Astrocyte (in vitro differentiated cells and primary cell): Measurements from ENCODE around the gene MCM7. TPM values are rescaled to one million over a fixed set of nuclear protein-coding genes. Genes with fewer than 3 reads are reported as not detected.

Experiments
- DNase-seq: peaks from one replicate; pipeline ENCODE4 v3.0.0-alpha.2; 2010; ENCODE audit warnings: low read depth
- FAIRE-seq: peaks from 2 replicates; lab custom pipeline; 2011; peaks lifted over from hg19 to GRCh38; lab: Jason Lieb, UNC
- H2AFZ ChIP-seq: 2 replicates; pipeline ENCODE4 v1.6.0; 2012; ENCODE audit warnings: low read depth, low read length, inconsistent platforms
- H3K27ac ChIP-seq: 2 replicates; pipeline ENCODE4 v1.5.1; 2011; ENCODE audit warnings: low read depth, low read length, inconsistent platforms
- H3K27me3 ChIP-seq: 2 replicates; pipeline ENCODE4 v1.6.0; 2011; ENCODE audit warnings: low read length, inconsistent platforms; ENCODE audit not compliant: insufficient read depth
- H3K36me3 ChIP-seq: 2 replicates; pipeline ENCODE4 v1.5.1; 2011; ENCODE audit warnings: low read length, inconsistent platforms; ENCODE audit not compliant: insufficient read depth
- H3K4me1 ChIP-seq: 2 replicates; pipeline ENCODE4 v1.5.1; 2011; ENCODE audit warnings: low read length, inconsistent platforms; ENCODE audit not compliant: insufficient read depth
- H3K4me2 ChIP-seq: 2 replicates; pipeline ENCODE4 v1.6.0; 2012; ENCODE audit warnings: low read length, inconsistent platforms
- H3K4me3 ChIP-seq: 2 replicates; pipeline ENCODE4 v1.5.1; 2011; ENCODE audit warnings: low read depth, mild to moderate bottlenecking, low read length, inconsistent platforms; ENCODE audit not compliant: insufficient read depth
- H3K79me2 ChIP-seq: 2 replicates; pipeline ENCODE4 v1.6.0; 2012; ENCODE audit warnings: mild to moderate bottlenecking, low read length, inconsistent platforms; ENCODE audit not compliant: insufficient read depth
- H3K9ac ChIP-seq: 2 replicates; pipeline ENCODE4 v1.6.0; 2012; ENCODE audit warnings: mild to moderate bottlenecking, low read length, inconsistent platforms
- H3K9me3 ChIP-seq: 2 replicates; pipeline ENCODE4 v1.5.1; 2012; ENCODE audit warnings: low read depth, mild to moderate bottlenecking, low read length, inconsistent platforms; ENCODE audit not compliant: insufficient read depth
- H4K20me1 ChIP-seq: 2 replicates; pipeline ENCODE4 v1.6.0; 2012; ENCODE audit warnings: low read length, inconsistent platforms; ENCODE audit not compliant: insufficient read depth
- H3K27ac Mint-ChIP-seq: one replicate; pipeline ENCODE4 v1.8.0; 2021; ENCODE audit warnings: mild to moderate bottlenecking, mixed read lengths; ENCODE audit not compliant: unreplicated experiment
- H3K27me3 Mint-ChIP-seq: one replicate; pipeline ENCODE4 v1.8.0; 2021; ENCODE audit warnings: low read depth, mixed read lengths; ENCODE audit not compliant: unreplicated experiment
- H3K36me3 Mint-ChIP-seq: one replicate; pipeline ENCODE4 v1.8.0; 2021; ENCODE audit warnings: low read depth, mixed read lengths; ENCODE audit not compliant: unreplicated experiment
- H3K4me1 Mint-ChIP-seq: one replicate; pipeline ENCODE4 v1.8.0; 2021; ENCODE audit warnings: low read depth, mixed read lengths; ENCODE audit not compliant: unreplicated experiment
- H3K4me3 Mint-ChIP-seq: one replicate; pipeline ENCODE4 v1.8.0; 2021; ENCODE audit warnings: mild to moderate bottlenecking, moderate library complexity, mixed read lengths; ENCODE audit not compliant: unreplicated experiment
- H3K9me3 Mint-ChIP-seq: one replicate; pipeline ENCODE4 v1.8.0; 2021; ENCODE audit warnings: mild to moderate bottlenecking, mixed read lengths; ENCODE audit not compliant: unreplicated experiment
- EZH2 ChIP-seq: IDR thresholded peaks from 2 replicates; pipeline ENCODE4 v1.6.1; 2012; ENCODE audit warnings: mild to moderate bottlenecking, low read length, inconsistent platforms; ENCODE audit not compliant: insufficient read depth
- total RNA-seq: library from RNA; stranded (reverse); gene quantifications from 2 replicates; pipeline ENCODE4 v1.2.1, GENCODE V29; 2021
- TF ChIP-seq, protein P1 (sequence below): IDR thresholded peaks from 2 replicates; pipeline ENCODE4 v1.5.1; 2011; ENCODE audit warnings: low read depth, mild to moderate bottlenecking, inconsistent platforms, low read length, moderate library complexity; ENCODE audit not compliant: insufficient read depth

Gene MCM7
- total RNA-seq, 1 donor from 2014 or later, result 55.2 TPM

DNA sequence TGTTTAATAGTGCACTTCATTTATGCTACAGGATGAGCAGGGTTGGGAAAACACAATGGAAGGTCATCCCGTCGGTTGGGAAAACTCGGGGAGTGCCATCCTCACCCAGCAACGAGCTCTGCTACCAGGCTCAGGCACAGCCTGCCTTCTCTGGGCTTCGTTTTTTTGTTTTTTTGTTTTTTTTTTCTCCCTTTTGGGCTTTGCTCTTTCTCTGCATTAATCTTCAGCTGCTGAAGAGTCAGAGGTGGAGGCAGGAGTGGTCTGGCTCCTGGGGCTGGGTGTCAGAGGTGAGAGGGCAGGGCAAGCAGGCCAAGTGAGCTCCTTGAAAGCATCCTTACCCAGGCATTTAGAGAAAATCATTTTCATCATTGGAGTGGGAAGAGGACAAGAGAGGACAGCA is 31.2 kb downstream of the MCM7 start:
- Histone ChIP-seq H3K36me3 (peaks cover 58% of the 10 kb centered on the region), H3K4me1 (no peaks in the 10 kb centered on the region), H3K27me3 (no peaks in the 10 kb centered on the region), H2AFZ (no peak overlapping the region), H3K9me3 (peaks cover 55% of the 10 kb centered on the region), H3K4me2 (no peak overlapping the region), H3K27ac (no peak overlapping the region), H3K4me3 (peak overlapping the region; percentile 3), H3K79me2 (peaks cover 19% of the 10 kb centered on the region), H3K9ac (no peak overlapping the region), H4K20me1 (peaks cover 18% of the 10 kb centered on the region)
- H3K36me3 Mint-ChIP-seq, result peaks cover 52% of the 10 kb centered on the region
- no peaks in the 10 kb centered on the region for H3K27me3 Mint-ChIP-seq
- H3K27ac Mint-ChIP-seq, result no peak overlapping the region
- H3K4me1 Mint-ChIP-seq, result no peaks in the 10 kb centered on the region
- TF ChIP-seq EZH2, result no peak
- TF ChIP-seq, protein P1, sequence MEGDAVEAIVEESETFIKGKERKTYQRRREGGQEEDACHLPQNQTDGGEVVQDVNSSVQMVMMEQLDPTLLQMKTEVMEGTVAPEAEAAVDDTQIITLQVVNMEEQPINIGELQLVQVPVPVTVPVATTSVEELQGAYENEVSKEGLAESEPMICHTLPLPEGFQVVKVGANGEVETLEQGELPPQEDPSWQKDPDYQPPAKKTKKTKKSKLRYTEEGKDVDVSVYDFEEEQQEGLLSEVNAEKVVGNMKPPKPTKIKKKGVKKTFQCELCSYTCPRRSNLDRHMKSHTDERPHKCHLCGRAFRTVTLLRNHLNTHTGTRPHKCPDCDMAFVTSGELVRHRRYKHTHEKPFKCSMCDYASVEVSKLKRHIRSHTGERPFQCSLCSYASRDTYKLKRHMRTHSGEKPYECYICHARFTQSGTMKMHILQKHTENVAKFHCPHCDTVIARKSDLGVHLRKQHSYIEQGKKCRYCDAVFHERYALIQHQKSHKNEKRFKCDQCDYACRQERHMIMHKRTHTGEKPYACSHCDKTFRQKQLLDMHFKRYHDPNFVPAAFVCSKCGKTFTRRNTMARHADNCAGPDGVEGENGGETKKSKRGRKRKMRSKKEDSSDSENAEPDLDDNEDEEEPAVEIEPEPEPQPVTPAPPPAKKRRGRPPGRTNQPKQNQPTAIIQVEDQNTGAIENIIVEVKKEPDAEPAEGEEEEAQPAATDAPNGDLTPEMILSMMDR, result no peak
- no peak overlapping the region for H3K4me3 Mint-ChIP-seq
- H3K9me3 Mint-ChIP-seq, result peaks cover 41% of the 10 kb centered on the region
- DNase-seq (no peak), FAIRE-seq (no peak)

GRCh38 chr7:100066953-100067352 is 34.2 kb downstream of the MCM7 start:
- Histone ChIP-seq H3K4me3 (no peak overlapping the region), H3K4me1 (no peaks in the 10 kb centered on the region), H3K27me3 (no peaks in the 10 kb centered on the region), H3K9ac (no peak overlapping the region), H2AFZ (no peak overlapping the region), H3K27ac (no peak overlapping the region), H3K9me3 (peaks cover 39% of the 10 kb centered on the region), H3K79me2 (peaks cover 17% of the 10 kb centered on the region), H4K20me1 (peaks cover 11% of the 10 kb centered on the region), H3K4me2 (no peak overlapping the region), H3K36me3 (peaks cover 44% of the 10 kb centered on the region)
- H3K9me3 Mint-ChIP-seq, result peaks cover 26% of the 10 kb centered on the region
- no peaks in the 10 kb centered on the region for H3K4me1 Mint-ChIP-seq
- peaks cover 49% of the 10 kb centered on the region for H3K36me3 Mint-ChIP-seq
- FAIRE-seq (no peak), DNase-seq (no peak)
- TF ChIP-seq, protein P1, result no peak
- TF ChIP-seq EZH2, result no peak
- no peak overlapping the region for H3K27ac Mint-ChIP-seq
- H3K4me3 Mint-ChIP-seq, result no peak overlapping the region
- no peaks in the 10 kb centered on the region for H3K27me3 Mint-ChIP-seq

DNA sequence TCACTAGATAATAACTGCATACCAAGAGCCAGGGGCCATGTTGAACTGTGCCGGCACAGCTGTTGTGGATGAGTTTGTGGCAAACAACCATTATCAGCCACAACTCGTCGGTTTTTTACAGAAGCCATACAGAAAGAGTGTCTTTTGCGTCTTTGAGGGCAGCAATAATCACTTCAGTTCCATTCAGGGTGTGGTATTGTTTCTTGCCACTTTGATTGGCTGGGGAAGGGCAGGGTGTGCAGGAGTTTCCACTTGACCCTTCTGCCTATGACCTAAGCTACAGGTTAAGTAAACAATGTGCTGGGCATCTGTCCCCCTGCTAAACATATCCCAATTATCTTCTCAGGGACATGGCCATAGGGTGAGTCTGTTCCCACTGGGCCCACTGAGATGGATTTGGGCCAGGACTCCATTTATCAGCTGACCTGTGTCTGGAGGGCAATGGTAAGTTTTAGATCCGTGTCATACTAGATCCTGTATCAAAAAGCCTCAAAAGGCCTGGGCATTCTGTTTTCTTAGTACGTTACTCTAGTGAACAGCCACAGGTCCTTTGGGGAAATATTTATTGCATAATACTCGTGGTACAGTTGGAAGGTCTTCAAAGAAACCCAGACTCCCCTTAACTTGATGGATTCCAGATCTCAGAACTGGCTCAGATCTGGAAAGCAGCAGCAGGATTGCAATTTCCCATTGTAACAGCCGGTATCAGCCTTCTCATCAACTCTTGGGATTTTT is 35.6 kb downstream of the MCM7 start:
- Mint-ChIP-seq H3K36me3 (peaks cover 45% of the 10 kb centered on the region), H3K27me3 (no peaks in the 10 kb centered on the region), H3K4me1 (no peaks in the 10 kb centered on the region), H3K9me3 (peaks cover 13% of the 10 kb centered on the region), H3K4me3 (no peak overlapping the region), H3K27ac (peak overlapping the region; percentile 58)
- FAIRE-seq, result no peak
- peaks cover 4% of the 10 kb centered on the region for H4K20me1 ChIP-seq
- H3K4me1 ChIP-seq, result no peaks in the 10 kb centered on the region
- H3K9me3 ChIP-seq, result peaks cover 26% of the 10 kb centered on the region
- H3K9ac ChIP-seq, result no peak overlapping the region
- no peak overlapping the region for H3K27ac ChIP-seq
- H3K4me2 ChIP-seq, result no peak overlapping the region
- H3K27me3 ChIP-seq, result no peaks in the 10 kb centered on the region
- no peak overlapping the region for H3K4me3 ChIP-seq
- peaks cover 30% of the 10 kb centered on the region for H3K36me3 ChIP-seq
- no peak for TF ChIP-seq EZH2
- TF ChIP-seq, protein P1, result no peak
- peaks cover 8% of the 10 kb centered on the region for H3K79me2 ChIP-seq
- DNase-seq, result peak; percentile 64
- H2AFZ ChIP-seq, result no peak overlapping the region
